Lower leg skin (tissue), 4 donors: ENCODE data around the gene DENND5A. TPM values are rescaled to one million over a fixed set of nuclear protein-coding genes. Genes with fewer than 3 reads are reported as not detected.
"Not testable (repeated sequence)": the region's sequence is repeated elsewhere in the genome, so short reads cannot be mapped to it uniquely, and the experiment has no call there.

Experiments used
- DNase-seq, 2 donors: peaks; one replicate each; pipeline ENCODE4 v3.0.0-alpha.2; 2019; ENCODE audit warnings: low spot score in 2 of 2
- H3K4me3 ChIP-seq: fragments of 200-600 bp; sonication (generic); 2 replicates; pipeline ENCODE4 v1.5.1; 2017; ENCODE audit warnings: mild to moderate bottlenecking, low read depth; ENCODE audit not compliant: poor library complexity, severe bottlenecking
- POLR2A ChIP-seq, 2 donors: fragments of 450-650 bp; IDR thresholded peaks; one replicate each; pipeline ENCODE4 v1.6.1; 2016 to 2017; ENCODE audit warnings: antibody characterized with exemption in 2 of 2, mild to moderate bottlenecking in 1 of 2, moderate library complexity in 1 of 2
- WGBS, 2 donors: methylation state at CpG; one replicate each; pipeline ENCODE4 v1.1.5; 2018; 5-methylcytosine and 5-hydroxymethylcytosine counted together
- intact Hi-C: fragments of 100-400 bp; cut with DNase I; formaldehyde crosslinking; loops from one replicate; pipeline ENCODE4 v1.15.0; 2023; ENCODE audit warnings: low total_unique reads
- total RNA-seq, 4 donors: library from RNA; depleted of rRNA; stranded (reverse); fragments of >200 nt; gene quantifications; one replicate each; pipeline ENCODE4 v1.1.0, GENCODE V29; 2016
- TF ChIP-seq, protein P1 (sequence below), 3 donors: fragments of 450-650 bp; IDR thresholded peaks; one replicate each; pipeline ENCODE4 v1.5.1; 2016; ENCODE audit warnings: antibody characterized with exemption in 3 of 3, mild to moderate bottlenecking in 3 of 3, moderate library complexity in 2 of 3

Gene DENND5A
- total RNA-seq, 4 donors from 2014 or later: 21.2 to 34.1 (median 28.7) TPM

- 87 to 92% methylated on average over 4 of the region's 4 CpGs for WGBS, 2 donors
- TF ChIP-seq POLR2A (IDR thresholded peaks at IDR 0.05): no peak
- TF ChIP-seq, protein P1, sequence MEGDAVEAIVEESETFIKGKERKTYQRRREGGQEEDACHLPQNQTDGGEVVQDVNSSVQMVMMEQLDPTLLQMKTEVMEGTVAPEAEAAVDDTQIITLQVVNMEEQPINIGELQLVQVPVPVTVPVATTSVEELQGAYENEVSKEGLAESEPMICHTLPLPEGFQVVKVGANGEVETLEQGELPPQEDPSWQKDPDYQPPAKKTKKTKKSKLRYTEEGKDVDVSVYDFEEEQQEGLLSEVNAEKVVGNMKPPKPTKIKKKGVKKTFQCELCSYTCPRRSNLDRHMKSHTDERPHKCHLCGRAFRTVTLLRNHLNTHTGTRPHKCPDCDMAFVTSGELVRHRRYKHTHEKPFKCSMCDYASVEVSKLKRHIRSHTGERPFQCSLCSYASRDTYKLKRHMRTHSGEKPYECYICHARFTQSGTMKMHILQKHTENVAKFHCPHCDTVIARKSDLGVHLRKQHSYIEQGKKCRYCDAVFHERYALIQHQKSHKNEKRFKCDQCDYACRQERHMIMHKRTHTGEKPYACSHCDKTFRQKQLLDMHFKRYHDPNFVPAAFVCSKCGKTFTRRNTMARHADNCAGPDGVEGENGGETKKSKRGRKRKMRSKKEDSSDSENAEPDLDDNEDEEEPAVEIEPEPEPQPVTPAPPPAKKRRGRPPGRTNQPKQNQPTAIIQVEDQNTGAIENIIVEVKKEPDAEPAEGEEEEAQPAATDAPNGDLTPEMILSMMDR (IDR thresholded peaks at IDR 0.05): no peak
- no peak for DNase-seq
- H3K4me3 ChIP-seq: no peak overlapping the region
- intact Hi-C loops: no loop called here
These were observed 165.5 kb downstream of the DENND5A start for GRCh38 chr11:9099617-9100016.

DNA sequence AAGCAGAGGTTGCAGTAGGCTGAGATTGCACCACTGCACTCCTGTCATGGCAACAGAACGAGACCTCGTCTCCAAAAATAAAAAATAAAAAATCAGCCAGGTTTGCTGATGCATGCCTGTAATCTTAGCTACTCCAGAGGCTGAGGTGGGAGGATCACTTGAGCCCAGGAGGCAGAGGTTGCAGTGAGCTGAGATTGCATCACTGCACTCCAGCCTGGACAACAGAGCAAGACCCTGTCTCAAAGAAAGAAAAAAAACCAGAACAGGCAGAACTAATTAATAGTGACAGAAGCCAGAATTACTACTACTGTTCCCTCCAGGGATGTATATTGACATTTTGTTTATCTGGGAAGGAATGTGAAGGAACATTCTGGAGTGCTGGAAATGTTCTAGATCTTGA lies 166.7 kb downstream of the DENND5A start:
- intact Hi-C loops, H3K4me3 ChIP-seq, DNase-seq: not testable (repeated sequence)
- WGBS, 2 donors: 40 to 93% methylated on average over 2 of the region's 2 CpGs

DNA sequence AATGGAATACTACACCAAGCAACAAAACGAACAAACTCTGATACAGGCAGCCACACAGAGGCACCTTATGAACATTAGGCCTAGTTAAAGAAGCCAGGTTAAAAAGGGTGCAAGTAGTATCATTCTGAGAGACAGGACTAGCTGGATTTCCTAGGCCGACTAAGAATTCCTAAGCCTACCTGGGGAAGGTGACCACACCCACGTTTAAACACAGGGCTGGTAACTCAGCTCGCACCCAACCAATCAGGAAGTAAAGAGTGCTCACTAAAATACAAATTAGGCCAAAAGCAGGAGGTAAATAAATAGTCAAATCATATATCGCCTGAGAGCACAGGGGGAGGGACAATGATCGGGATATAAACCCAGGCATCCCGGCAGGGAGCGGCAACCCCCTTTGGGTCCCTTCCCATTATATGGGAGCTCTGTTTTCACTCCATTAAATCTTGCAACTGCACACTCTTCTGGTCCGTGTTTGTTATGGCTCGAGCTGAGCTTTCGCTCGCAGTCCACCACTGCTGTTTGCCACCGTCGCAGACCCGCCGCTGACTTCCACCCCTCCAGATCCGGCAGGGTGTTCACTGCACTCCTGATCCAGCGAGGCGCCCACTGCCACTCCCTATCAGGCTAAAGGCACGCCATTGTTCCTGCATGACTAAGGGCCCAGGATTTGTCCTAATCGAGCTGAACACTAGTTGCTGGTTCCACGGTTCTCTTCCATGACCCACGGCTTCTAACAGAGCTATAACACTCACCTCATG lies 167.8 kb downstream of the DENND5A start:
- H3K4me3 ChIP-seq, DNase-seq, intact Hi-C loops: not testable (repeated sequence)
- WGBS, 2 donors: 91% methylated on average over 23 of the region's 23 CpGs

- TF ChIP-seq POLR2A (IDR thresholded peaks at IDR 0.05): no peak
- TF ChIP-seq, protein P1 (IDR thresholded peaks at IDR 0.05): no peak
- intact Hi-C loops: no loop called here
- no peak overlapping the region for H3K4me3 ChIP-seq
- WGBS, 2 donors: 96 to 97% methylated on average over 5 of the region's 5 CpGs
- no peak for DNase-seq
These were observed 168.7 kb downstream of the DENND5A start for GRCh38 chr11:9096427-9096826.

- 84 to 94% methylated on average over 10 to 12 of the region's 12 CpGs for WGBS, 2 donors
- intact Hi-C loops: no loop called here
These were observed 169.7 kb downstream of the DENND5A start for GRCh38 chr11:9095421-9095820.

DNA sequence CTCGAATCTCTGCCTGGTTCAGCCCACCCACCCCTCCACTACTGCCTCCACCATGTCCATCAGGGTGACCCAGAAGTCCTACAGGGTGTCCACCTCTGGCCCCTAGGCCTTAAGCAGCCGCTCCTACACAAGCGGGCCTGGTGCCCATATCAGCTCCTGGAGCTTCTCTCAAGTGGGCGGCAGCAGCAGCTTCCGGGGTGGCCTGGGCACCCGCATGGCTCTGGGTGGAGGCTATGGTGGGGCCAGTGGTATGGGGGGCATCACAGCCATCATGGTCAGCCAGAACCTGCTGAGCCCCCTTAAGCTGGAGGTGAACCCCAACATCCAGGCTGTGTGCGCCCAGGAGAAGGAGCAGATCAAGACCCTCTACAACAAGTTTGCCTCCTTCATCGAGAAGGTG lies 170.7 kb downstream of the DENND5A start:
- intact Hi-C loops: no loop called here
- H3K4me3 ChIP-seq: no peak overlapping the region
- DNase-seq: no peak
- WGBS, 2 donors: 94 to 97% methylated on average over 8 of the region's 8 CpGs
- TF ChIP-seq, protein P1 (IDR thresholded peaks at IDR 0.05): no peak
- TF ChIP-seq POLR2A (IDR thresholded peaks at IDR 0.05): no peak

More at GRCh38 chr11:9095421-9095820, 169.7 kb downstream of the DENND5A start:
- DNase-seq: no peak
- no peak overlapping the region for H3K4me3 ChIP-seq
- TF ChIP-seq, protein P1 (IDR thresholded peaks at IDR 0.05): no peak
- TF ChIP-seq POLR2A (IDR thresholded peaks at IDR 0.05): no peak
